Endothelial cell of umbilical vein (primary cell): ENCODE data around the gene UGT1A5. TPM values are rescaled to one million over a fixed set of nuclear protein-coding genes. Genes with fewer than 3 reads are reported as not detected.

ENCODE experiments used
- BruUV-seq: library from RNA; stranded (reverse); fragments of 400-500 nt; replicated peaks from 2 replicates; lab custom pipeline; 2021; lab: Mats Ljungman, UMichigan
- CTCF ChIA-PET: fragments of 300-600, 350-600 bp; sonication (Branson Sonifier 250); formaldehyde crosslinking; loops from one replicate; lab custom pipeline; 2021; ENCODE audit warnings: antibody characterized with exemption, inconsistent platforms; lab: Charles Lee
- POLR2A ChIA-PET: fragments of 300-600, 350-600 bp; sonication (Branson Sonifier 250); formaldehyde crosslinking; loops from one replicate; lab custom pipeline; 2021; ENCODE audit warnings: antibody characterized with exemption, inconsistent platforms; lab: Charles Lee
- DNase-seq: peaks from one replicate; pipeline ENCODE4 v3.0.0-alpha.2; 2011; ENCODE audit warnings: low read depth, low spot score
- FAIRE-seq: peaks from 2 replicates; lab custom pipeline; 2011; peaks lifted over from hg19 to GRCh38; lab: Jason Lieb, UNC
- H2AFZ ChIP-seq: 2 replicates; pipeline ENCODE4 v1.6.0; 2012; ENCODE audit warnings: low read depth, low read length, control low read depth, inconsistent platforms
- H3K27ac ChIP-seq: 2 replicates; pipeline ENCODE4 v1.5.1; 2011; ENCODE audit warnings: low read depth, mild to moderate bottlenecking, control low read depth, low read length, moderate library complexity; ENCODE audit not compliant: insufficient read depth
- H3K27me3 ChIP-seq, 2 experiments: 2 replicates each; pipeline versions ENCODE4 v1.6.0 to v1.6.1; 2011; ENCODE audit warnings: low read length in 2 of 2, mixed read lengths in 1 of 2; ENCODE audit not compliant: control insufficient read depth in 2 of 2, insufficient read depth in 2 of 2
- H3K36me3 ChIP-seq, 2 experiments: 2 replicates in 1 of 2; 3 replicates in 1 of 2; pipeline ENCODE4 v1.5.1; 2011; ENCODE audit warnings: low read length in 2 of 2, mild to moderate bottlenecking in 1 of 2, moderate library complexity in 1 of 2; ENCODE audit not compliant: control insufficient read depth in 2 of 2, insufficient read depth in 2 of 2; ENCODE audit errors: extremely low read depth in 1 of 2
- H3K4me1 ChIP-seq: 3 replicates; pipeline ENCODE4 v1.5.1; 2011; ENCODE audit warnings: mild to moderate bottlenecking, low read length; ENCODE audit not compliant: control insufficient read depth, insufficient read depth; ENCODE audit errors: extremely low read depth
- H3K4me2 ChIP-seq: 2 replicates; pipeline ENCODE4 v1.6.1; 2011; ENCODE audit warnings: low read length, control low read depth, mixed read lengths; ENCODE audit not compliant: insufficient read depth
- H3K4me3 ChIP-seq, 3 experiments: fragments of 200-600 bp in 1 of 3; sonication (generic), shearing (Covaris generic) in 1 of 3; replicated peaks in 1 of 3; 2 replicates each; pipeline ENCODE4 v1.5.1; 2011 to 2016; ENCODE audit warnings: control low read depth in 3 of 3, low read length in 3 of 3, mild to moderate bottlenecking in 2 of 3, inconsistent platforms in 1 of 3, low read depth in 1 of 3, moderate library complexity in 1 of 3; ENCODE audit not compliant: insufficient read depth in 1 of 3
- H3K79me2 ChIP-seq: 2 replicates; pipeline ENCODE4 v1.6.0; 2012; ENCODE audit warnings: low read length, inconsistent platforms; ENCODE audit not compliant: control insufficient read depth, insufficient read depth
- H3K9ac ChIP-seq: replicated peaks from 2 replicates; pipeline ENCODE3; 2011; ENCODE audit warnings: low read length, control low read depth; ENCODE audit not compliant: insufficient read depth; ENCODE audit errors: extremely low read depth
- H3K9me1 ChIP-seq: replicated peaks from 3 replicates; pipeline ENCODE4 v1.6.0; 2011; ENCODE audit warnings: mild to moderate bottlenecking, low read length; ENCODE audit not compliant: control insufficient read depth, insufficient read depth; ENCODE audit errors: extremely low read depth
- H3K9me3 ChIP-seq: replicated peaks from 2 replicates; pipeline ENCODE4 v1.5.1; 2012; ENCODE audit warnings: low read length, inconsistent platforms; ENCODE audit not compliant: control insufficient read depth, insufficient read depth
- H4K20me1 ChIP-seq: replicated peaks from 2 replicates; pipeline ENCODE3; 2011; ENCODE audit warnings: mild to moderate bottlenecking, low read length; ENCODE audit not compliant: control insufficient read depth, insufficient read depth; ENCODE audit errors: extremely low read depth
- CTCF ChIP-seq, 2 donors: IDR thresholded peaks; 1 replicate in 1 of 2; 2 replicates in 1 of 2; pipeline ENCODE4 v1.5.1; 2011; ENCODE audit warnings: low read length in 2 of 2, mild to moderate bottlenecking in 2 of 2, moderate library complexity in 2 of 2, control low read depth in 1 of 2, inconsistent platforms in 1 of 2, low read depth in 1 of 2; ENCODE audit not compliant: insufficient read depth in 1 of 2; ENCODE audit errors: extremely low read depth in 1 of 2
- EZH2 ChIP-seq: IDR thresholded peaks from 2 replicates; pipeline ENCODE4 v1.6.1; 2012; ENCODE audit warnings: borderline replicate concordance, low read depth, mild to moderate bottlenecking, moderate library complexity, low read length, inconsistent platforms; ENCODE audit not compliant: severe bottlenecking
- FOS ChIP-seq: IDR thresholded peaks from 2 replicates; pipeline ENCODE4 v1.6.1; 2011; ENCODE audit warnings: mild to moderate bottlenecking, low read length, moderate library complexity, borderline replicate concordance; ENCODE audit not compliant: insufficient read depth
- GATA2 ChIP-seq: IDR thresholded peaks from 2 replicates; pipeline ENCODE4 v1.7.0; 2011; ENCODE audit warnings: low read depth, mild to moderate bottlenecking, moderate library complexity, mixed read lengths, low read length; ENCODE audit not compliant: insufficient read length, insufficient read depth
- JUN ChIP-seq: IDR thresholded peaks from 2 replicates; pipeline ENCODE4 v1.6.1; 2011; ENCODE audit warnings: borderline replicate concordance, low read depth; ENCODE audit not compliant: insufficient read length, insufficient read depth
- MAX ChIP-seq: IDR thresholded peaks from 2 replicates; pipeline ENCODE4 v1.6.1; 2011; ENCODE audit not compliant: insufficient read depth, insufficient read length
- MYC ChIP-seq: IDR thresholded peaks from one replicate; pipeline ENCODE4 v1.6.1; 2011; ENCODE audit warnings: mild to moderate bottlenecking, low read depth, low read length
- POLR2A ChIP-seq: IDR thresholded peaks from 2 replicates; pipeline ENCODE4 v1.6.1; 2012; ENCODE audit warnings: low read depth, mild to moderate bottlenecking, control low read depth, low read length
- POLR2AphosphoS5 ChIP-seq: IDR thresholded peaks from 2 replicates; pipeline ENCODE4 v1.6.1; 2012; ENCODE audit warnings: low read depth, mild to moderate bottlenecking, control low read depth, low read length, moderate library complexity; ENCODE audit not compliant: insufficient read depth
- dilution Hi-C: fragments of 300-500 bp; cut with MboI; formaldehyde crosslinking; loops from one replicate; pipeline ENCODE4 v1.15.0; 2019; ENCODE audit warnings: low sequenced_read_pairs; ENCODE audit not compliant: extremely low pct_ligation_motif_present
- intact Hi-C: fragments of 100-400 bp; cut with micrococcal nuclease; formaldehyde crosslinking; loops from one replicate; pipeline ENCODE4 v1.10.0; 2022
- polyA plus RNA-seq, 4 experiments: library from polyadenylated mRNA; depleted of rRNA in 3 of 4; stranded (reverse) in 3 of 4; unstranded in 1 of 4; fragments of >200 nt; gene quantifications; 2 replicates each; pipeline versions ENCODE4 v1.2.1 to v1.2.3, GENCODE V29; 2011 to 2012; ENCODE audit warnings: missing spikeins in 1 of 4
- total RNA-seq: library from RNA; stranded (reverse); gene quantifications from 2 replicates; pipeline ENCODE4 v1.2.3, GENCODE V29; 2021

UGT1A5 gene
- total and polyA plus RNA-seq, 2 donors (not counting 3 experiments of a cell fraction or from before 2014, with no cell fraction given), result not detected

GRCh38 chr2:233775414-233775813 is 62.7 kb downstream of the UGT1A5 start:
- Histone ChIP-seq H3K27ac (no peak overlapping the region), H3K36me3 (no peaks in the 10 kb centered on the region), H3K4me1 (no peaks in the 10 kb centered on the region), H3K4me3 (no peak overlapping the region), H4K20me1 (no peaks in the 10 kb centered on the region), H2AFZ (no peak overlapping the region), H3K9me1 (no peaks in the 10 kb centered on the region), H3K9me3 (no peaks in the 10 kb centered on the region), H3K27me3 (no peaks in the 10 kb centered on the region), H3K79me2 (no peaks in the 10 kb centered on the region), H3K4me2 (no peak overlapping the region), H3K9ac (no peak overlapping the region)
- BruUV-seq, result no TSS peak
- no peak for FAIRE-seq
- TF ChIP-seq FOS, result no peak
- TF ChIP-seq MAX, result no peak
- no peak for TF ChIP-seq JUN
- no peak for TF ChIP-seq MYC
- TF ChIP-seq CTCF (IDR thresholded peaks at IDR 0.05; ENCODE audit: extremely low read depth in 1 of 2, insufficient read depth in 1 of 2, low read depth in 1 of 2, low read length in 2 of 2), result no peak
- no peak for TF ChIP-seq POLR2A
- TF ChIP-seq POLR2AphosphoS5, result no peak
- no peak for TF ChIP-seq EZH2
- TF ChIP-seq GATA2, result no peak
- ChIA-PET POLR2A (no interaction called here), CTCF (interaction anchor here (0.7 kb wide), 1 partner anchor 1698 kb away, joined by 3 read pairs; no protein-coding TSS in a partner anchor)
- intact Hi-C loops (no loop called here), dilution Hi-C loops (no loop called here)
- no peak for DNase-seq
